ENCODE results near the gene PEX7.
"Not testable (repeated sequence)": the region's sequence is repeated elsewhere in the genome, so short reads cannot be mapped to it uniquely, and the experiment has no call there.

PEX7 gene

GRCh38 chr6:136955123-136955522 lies 132.7 kb downstream of the PEX7 start:
- H3K36me3 ChIP-seq (ENCODE audit: control insufficient read depth, insufficient read depth, low read length), result no peaks in the 10 kb centered on the region
- H3K4me3 ChIP-seq (ENCODE audit: low read depth, low read length), result no peak overlapping the region
- no peak overlapping the region for H3K27ac ChIP-seq (ENCODE audit: low read depth, low read length)
- no peaks in the 10 kb centered on the region for H3K9me3 ChIP-seq (ENCODE audit: control insufficient read depth, insufficient read depth, low read length)
- H3K27me3 ChIP-seq (ENCODE audit: control insufficient read depth, insufficient read depth, low read length), result peaks cover 5% of the 10 kb centered on the region; the same call in 1 of the 2 replicates
- H3K4me1 ChIP-seq (ENCODE audit: control insufficient read depth, insufficient read depth, low read length), result peaks cover 47% of the 10 kb centered on the region
- no peak overlapping the region for H3K9ac ChIP-seq (ENCODE audit: low read depth, low read length)

DNA sequence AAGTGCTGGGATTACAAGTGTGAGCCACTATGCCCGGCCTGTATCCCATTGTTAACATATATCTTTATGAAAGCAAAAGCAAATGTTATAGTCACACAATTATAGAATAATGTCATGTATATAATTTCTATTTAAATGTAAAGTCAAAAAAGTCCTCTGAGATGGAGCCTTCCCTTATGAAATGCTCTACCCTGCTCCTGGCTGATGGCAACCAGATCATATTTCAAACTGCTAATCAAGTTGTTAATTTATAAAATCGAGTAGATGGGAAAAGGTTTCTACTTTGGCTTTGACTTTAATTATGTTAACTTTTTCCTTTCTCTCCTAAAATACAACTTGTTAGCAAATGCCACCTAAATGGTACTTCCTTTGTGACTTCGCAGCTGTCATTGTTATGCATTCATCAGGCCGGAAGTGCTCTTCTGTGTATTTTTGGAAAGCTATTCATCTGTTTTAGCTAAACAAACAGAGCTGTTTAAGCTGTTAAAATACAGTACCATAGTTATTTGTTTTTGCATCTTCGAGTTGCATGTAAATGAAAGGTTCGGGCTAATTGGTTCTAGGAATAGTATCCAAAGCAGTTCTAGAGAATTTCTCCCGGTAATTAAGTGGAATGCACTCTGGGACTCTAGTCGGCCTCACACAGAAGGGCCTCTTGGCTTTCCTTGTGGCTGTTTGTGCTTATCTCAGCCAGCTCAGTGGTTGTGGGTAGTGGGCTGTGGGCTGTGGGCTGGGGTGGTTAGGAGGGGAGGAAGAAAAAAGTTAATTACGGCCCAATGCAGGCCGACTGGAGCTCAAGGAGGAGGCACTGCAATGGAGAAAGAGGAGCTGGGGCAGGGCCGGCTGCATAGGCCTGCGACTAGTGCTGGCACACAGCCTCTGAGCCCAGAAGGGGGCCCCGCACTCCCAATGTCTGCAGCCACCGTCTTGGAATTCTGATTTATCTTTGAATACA lies 134.5 kb downstream of the PEX7 start:
- H3K27ac ChIP-seq (ENCODE audit: low read depth, low read length), result peak overlapping the region; percentile 97
- peaks cover 51% of the 10 kb centered on the region for H3K4me1 ChIP-seq (ENCODE audit: control insufficient read depth, insufficient read depth, low read length)
- H3K36me3 ChIP-seq (ENCODE audit: control insufficient read depth, insufficient read depth, low read length), result no peaks in the 10 kb centered on the region
- H3K27me3 ChIP-seq (ENCODE audit: control insufficient read depth, insufficient read depth, low read length), result peaks cover 5% of the 10 kb centered on the region; the same call in 1 of the 2 replicates
- H3K4me3 ChIP-seq (ENCODE audit: low read depth, low read length), result no peak overlapping the region
- peak overlapping the region; percentile 32; the same call in 1 of the 2 replicates for H3K9ac ChIP-seq (ENCODE audit: low read depth, low read length)
- H3K9me3 ChIP-seq (ENCODE audit: control insufficient read depth, insufficient read depth, low read length), result no peaks in the 10 kb centered on the region

GRCh38 chr6:136958168-136958567 lies 135.8 kb downstream of the PEX7 start:
- H3K4me1 ChIP-seq (ENCODE audit: control insufficient read depth, insufficient read depth, low read length), result peaks cover 56% of the 10 kb centered on the region

DNA sequence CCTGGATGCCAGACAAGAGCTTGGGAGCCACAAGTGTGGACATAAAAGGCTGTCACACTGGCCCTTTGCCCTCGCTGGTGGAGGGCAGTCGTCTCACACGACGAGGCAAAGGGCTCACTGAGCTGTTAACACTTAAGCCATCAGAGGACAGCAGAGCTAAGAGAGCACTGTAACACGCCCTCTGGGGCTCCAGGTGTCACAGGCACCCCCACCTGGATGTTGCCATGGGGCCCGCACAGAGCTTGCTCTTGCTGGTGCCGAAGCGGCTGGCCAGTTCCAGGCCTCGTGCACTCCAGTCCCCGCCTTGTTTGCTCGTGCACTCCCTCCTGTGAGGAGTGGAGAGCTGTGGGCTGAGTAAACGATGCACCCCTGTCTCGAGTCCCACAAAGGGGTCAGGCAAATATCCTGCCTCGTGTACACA lies 137.1 kb downstream of the PEX7 start:
- peaks cover 5% of the 10 kb centered on the region; the same call in 1 of the 2 replicates for H3K27me3 ChIP-seq (ENCODE audit: control insufficient read depth, insufficient read depth, low read length)
- no peaks in the 10 kb centered on the region for H3K9me3 ChIP-seq (ENCODE audit: control insufficient read depth, insufficient read depth, low read length)
- H3K4me3 ChIP-seq (ENCODE audit: low read depth, low read length), result no peak overlapping the region
- H3K27ac ChIP-seq (ENCODE audit: low read depth, low read length), result no peak overlapping the region
- H3K9ac ChIP-seq (ENCODE audit: low read depth, low read length), result no peak overlapping the region
- no peaks in the 10 kb centered on the region for H3K36me3 ChIP-seq (ENCODE audit: control insufficient read depth, insufficient read depth, low read length)
- H3K4me1 ChIP-seq (ENCODE audit: control insufficient read depth, insufficient read depth, low read length), result peaks cover 56% of the 10 kb centered on the region

More at GRCh38 chr6:136958168-136958567, 135.8 kb downstream of the PEX7 start:
- H3K27me3 ChIP-seq (ENCODE audit: control insufficient read depth, insufficient read depth, low read length), result peaks cover 5% of the 10 kb centered on the region; the same call in 1 of the 2 replicates
- no peak overlapping the region for H3K4me3 ChIP-seq (ENCODE audit: low read depth, low read length)
- no peaks in the 10 kb centered on the region for H3K9me3 ChIP-seq (ENCODE audit: control insufficient read depth, insufficient read depth, low read length)
- no peak overlapping the region for H3K9ac ChIP-seq (ENCODE audit: low read depth, low read length)
- H3K36me3 ChIP-seq (ENCODE audit: control insufficient read depth, insufficient read depth, low read length), result no peaks in the 10 kb centered on the region
- no peak overlapping the region for H3K27ac ChIP-seq (ENCODE audit: low read depth, low read length)

- H3K4me3 ChIP-seq (ENCODE audit: low read depth, low read length); H3K27me3 ChIP-seq (ENCODE audit: control insufficient read depth, insufficient read depth, low read length); H3K27ac ChIP-seq (ENCODE audit: low read depth, low read length); H3K9me3 ChIP-seq (ENCODE audit: control insufficient read depth, insufficient read depth, low read length); H3K36me3 ChIP-seq (ENCODE audit: control insufficient read depth, insufficient read depth, low read length); H3K9ac ChIP-seq (ENCODE audit: low read depth, low read length): not testable (repeated sequence)
- peaks cover 53% of the 10 kb centered on the region for H3K4me1 ChIP-seq (ENCODE audit: control insufficient read depth, insufficient read depth, low read length)
Observed at GRCh38 chr6:136959935-136960334, 137.5 kb downstream of the PEX7 start.

DNA sequence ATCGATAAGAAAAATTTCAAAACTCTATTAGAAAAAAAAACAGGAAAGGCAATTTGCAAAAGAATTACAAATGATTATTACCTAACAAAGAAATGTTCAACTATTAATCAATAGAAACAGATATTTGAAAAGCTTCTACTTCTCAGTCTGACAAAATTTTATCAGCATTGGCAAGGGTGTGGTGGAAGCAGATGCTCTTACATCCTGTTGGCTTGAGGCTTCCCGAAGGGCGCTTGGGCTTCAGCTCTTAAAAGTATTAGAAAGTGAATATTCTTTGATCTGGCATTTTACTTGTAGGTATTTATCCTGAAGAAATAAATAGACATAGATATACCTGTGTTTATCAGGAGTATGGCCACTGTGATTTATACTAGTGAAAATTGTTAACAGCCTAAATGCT lies 138.4 kb downstream of the PEX7 start:
- H3K4me3 ChIP-seq (ENCODE audit: low read depth, low read length), result no peak overlapping the region
- no peak overlapping the region for H3K27ac ChIP-seq (ENCODE audit: low read depth, low read length)
- H3K36me3 ChIP-seq (ENCODE audit: control insufficient read depth, insufficient read depth, low read length), result no peaks in the 10 kb centered on the region
- no peaks in the 10 kb centered on the region for H3K9me3 ChIP-seq (ENCODE audit: control insufficient read depth, insufficient read depth, low read length)
- H3K27me3 ChIP-seq (ENCODE audit: control insufficient read depth, insufficient read depth, low read length), result peaks cover 5% of the 10 kb centered on the region; the same call in 1 of the 2 replicates
- peaks cover 45% of the 10 kb centered on the region for H3K4me1 ChIP-seq (ENCODE audit: control insufficient read depth, insufficient read depth, low read length)
- H3K9ac ChIP-seq (ENCODE audit: low read depth, low read length), result no peak overlapping the region

DNA sequence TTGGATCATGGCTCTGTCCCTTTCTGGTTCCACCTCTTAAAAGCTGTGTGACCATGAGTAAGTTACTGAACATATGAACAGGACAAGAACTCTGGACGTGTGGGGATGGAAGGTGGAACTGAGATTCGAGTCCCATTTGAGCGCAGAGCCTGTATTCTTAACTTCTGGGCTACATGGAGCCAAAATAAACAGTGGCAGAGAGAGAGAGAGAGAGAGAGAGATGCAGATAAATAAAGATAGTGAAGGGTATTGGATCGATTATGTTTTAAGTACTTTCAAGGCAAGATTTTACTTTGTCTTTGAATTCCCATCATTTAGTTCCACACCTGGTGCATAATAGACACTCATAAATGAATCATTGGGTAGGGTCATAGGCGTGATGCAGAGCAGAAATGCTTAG lies 139.5 kb downstream of the PEX7 start:
- no peaks in the 10 kb centered on the region for H3K36me3 ChIP-seq (ENCODE audit: control insufficient read depth, insufficient read depth, low read length)
- H3K27me3 ChIP-seq (ENCODE audit: control insufficient read depth, insufficient read depth, low read length), result peaks cover 5% of the 10 kb centered on the region; the same call in 1 of the 2 replicates
- H3K9ac ChIP-seq (ENCODE audit: low read depth, low read length), result no peak overlapping the region
- no peaks in the 10 kb centered on the region for H3K9me3 ChIP-seq (ENCODE audit: control insufficient read depth, insufficient read depth, low read length)
- H3K4me3 ChIP-seq (ENCODE audit: low read depth, low read length), result no peak overlapping the region
- H3K27ac ChIP-seq (ENCODE audit: low read depth, low read length), result no peak overlapping the region
- H3K4me1 ChIP-seq (ENCODE audit: control insufficient read depth, insufficient read depth, low read length), result peaks cover 34% of the 10 kb centered on the region

DNA sequence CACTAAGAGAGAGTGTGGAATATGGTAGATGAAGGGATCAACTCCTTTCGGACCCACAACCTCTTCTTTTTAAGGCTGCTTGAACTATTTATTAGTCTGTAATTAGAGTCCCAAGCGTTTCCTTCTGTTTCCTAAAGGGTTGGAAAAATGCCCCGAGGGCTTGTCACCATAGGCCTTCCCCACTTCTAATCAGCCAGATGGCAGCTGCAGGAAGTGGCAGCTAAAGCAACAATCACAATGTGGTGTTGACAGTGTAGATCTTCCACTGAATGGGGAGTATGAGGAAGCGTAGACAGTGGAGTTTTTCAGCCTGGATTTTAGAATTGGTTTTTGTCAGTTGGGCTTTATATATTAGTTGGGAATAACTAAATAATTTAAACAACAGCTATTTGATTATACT lies 140.3 kb downstream of the PEX7 start:
- Histone ChIP-seq H3K9ac (ENCODE audit: low read depth, low read length) (no peak overlapping the region), H3K27me3 (ENCODE audit: control insufficient read depth, insufficient read depth, low read length) (peaks cover 5% of the 10 kb centered on the region; the same call in 1 of the 2 replicates), H3K27ac (ENCODE audit: low read depth, low read length) (no peak overlapping the region), H3K4me3 (ENCODE audit: low read depth, low read length) (no peak overlapping the region), H3K4me1 (ENCODE audit: control insufficient read depth, insufficient read depth, low read length) (peaks cover 28% of the 10 kb centered on the region), H3K9me3 (ENCODE audit: control insufficient read depth, insufficient read depth, low read length) (no peaks in the 10 kb centered on the region), H3K36me3 (ENCODE audit: control insufficient read depth, insufficient read depth, low read length) (no peaks in the 10 kb centered on the region)

- H3K9ac ChIP-seq (ENCODE audit: low read depth, low read length), result no peak overlapping the region
- peaks cover 24% of the 10 kb centered on the region for H3K4me1 ChIP-seq (ENCODE audit: control insufficient read depth, insufficient read depth, low read length)
- peaks cover 5% of the 10 kb centered on the region; the same call in 1 of the 2 replicates for H3K27me3 ChIP-seq (ENCODE audit: control insufficient read depth, insufficient read depth, low read length)
- no peak overlapping the region for H3K4me3 ChIP-seq (ENCODE audit: low read depth, low read length)
- no peaks in the 10 kb centered on the region for H3K9me3 ChIP-seq (ENCODE audit: control insufficient read depth, insufficient read depth, low read length)
- no peaks in the 10 kb centered on the region for H3K36me3 ChIP-seq (ENCODE audit: control insufficient read depth, insufficient read depth, low read length)
- no peak overlapping the region for H3K27ac ChIP-seq (ENCODE audit: low read depth, low read length)
Observed at GRCh38 chr6:136963259-136963658, 140.9 kb downstream of the PEX7 start.

Data from HUES48 (cell line).